Activated CD8-positive, alpha-beta memory T cell treated with anti-CD3 and anti-CD28 coated beads, Interleukin-2, amount 10 ng/mL, durations not matched to agents 7 days and 5 days (primary cell): ENCODE results near the gene NEMP2. TPM values are rescaled to one million over a fixed set of nuclear protein-coding genes. Genes with fewer than 3 reads are reported as not detected.

Source experiments
- ATAC-seq: fragments of 150-1000 bp; cut with Tn5 transposase; one replicate; pipeline ENCODE4 v1.10.0; 2021; ENCODE audit warnings: moderate library complexity
- CTCF ChIA-PET: fragments of 350-600 bp; sonication (Branson Sonifier 250); formaldehyde crosslinking; loops from one replicate; lab custom pipeline; 2021; ENCODE audit warnings: antibody characterized with exemption; lab: Charles Lee
- DNase-seq: peaks from one replicate; pipeline ENCODE4 v3.0.0-alpha.2; 2020
- H3K27ac Mint-ChIP-seq: one replicate; pipeline ENCODE4 v1.8.0; 2021; ENCODE audit warnings: mild to moderate bottlenecking, mixed read lengths
- H3K27me3 Mint-ChIP-seq: one replicate; pipeline ENCODE4 v1.8.0; 2021; ENCODE audit warnings: mixed read lengths
- H3K36me3 Mint-ChIP-seq: one replicate; pipeline ENCODE4 v1.8.0; 2021; ENCODE audit warnings: mild to moderate bottlenecking, mixed read lengths
- H3K4me1 Mint-ChIP-seq: one replicate; pipeline ENCODE4 v1.8.0; 2021; ENCODE audit warnings: mixed read lengths
- H3K4me3 Mint-ChIP-seq: one replicate; pipeline ENCODE4 v1.8.0; 2021; ENCODE audit warnings: mild to moderate bottlenecking, moderate library complexity, mixed read lengths
- H3K9me3 Mint-ChIP-seq: one replicate; pipeline ENCODE4 v1.8.0; 2022; ENCODE audit warnings: low read depth, mixed read lengths
- total RNA-seq, 2 experiments: library from RNA; stranded (reverse); gene quantifications; one replicate each; pipeline ENCODE4 v1.2.3, GENCODE V29; 2021

NEMP2 gene
- total RNA-seq, 2 experiments from 2014 or later, result 12.9 to 17.4 TPM

DNA sequence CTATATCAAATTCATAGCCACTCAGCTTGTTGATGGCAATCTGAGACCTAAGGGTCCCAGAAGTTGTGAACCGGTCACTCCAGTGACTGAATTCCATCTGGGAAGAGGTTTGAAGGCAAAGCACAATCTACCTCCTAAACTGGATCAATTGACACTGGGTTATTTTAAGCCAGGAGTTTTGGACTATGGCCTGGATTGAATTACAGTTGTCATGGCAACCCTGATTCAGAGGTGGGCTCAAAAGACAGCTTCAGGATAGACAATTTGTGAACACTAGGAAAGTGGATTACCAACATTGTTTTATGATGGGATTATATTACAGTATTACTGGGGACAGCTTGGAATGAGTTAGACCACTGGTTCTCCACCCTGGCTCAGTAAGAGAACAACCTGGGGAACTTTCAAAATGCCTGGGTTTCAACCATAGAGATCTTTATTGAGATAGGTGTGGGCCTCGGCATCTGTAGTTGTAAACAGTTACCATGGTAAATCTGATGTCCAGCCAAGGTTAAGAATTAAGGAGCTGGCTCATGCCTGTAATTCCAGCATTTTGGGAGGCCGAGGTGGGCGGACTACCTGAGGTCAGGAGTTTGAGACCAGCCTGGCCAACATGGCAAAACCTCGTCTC is 67.6 kb downstream of the NEMP2 start:
- DNase-seq, result no peak
- Mint-ChIP-seq H3K27ac (no peak overlapping the region), H3K4me3 (no peak overlapping the region), H3K36me3 (peaks cover 54% of the 10 kb centered on the region), H3K27me3 (no peaks in the 10 kb centered on the region), H3K9me3 (peaks cover 2% of the 10 kb centered on the region), H3K4me1 (peaks cover 19% of the 10 kb centered on the region)
- no peak for ATAC-seq
- CTCF ChIA-PET, result interaction anchor here (1.2 kb wide), 1 partner anchor 16 kb away, joined by 3 read pairs; no protein-coding TSS in a partner anchor

DNA sequence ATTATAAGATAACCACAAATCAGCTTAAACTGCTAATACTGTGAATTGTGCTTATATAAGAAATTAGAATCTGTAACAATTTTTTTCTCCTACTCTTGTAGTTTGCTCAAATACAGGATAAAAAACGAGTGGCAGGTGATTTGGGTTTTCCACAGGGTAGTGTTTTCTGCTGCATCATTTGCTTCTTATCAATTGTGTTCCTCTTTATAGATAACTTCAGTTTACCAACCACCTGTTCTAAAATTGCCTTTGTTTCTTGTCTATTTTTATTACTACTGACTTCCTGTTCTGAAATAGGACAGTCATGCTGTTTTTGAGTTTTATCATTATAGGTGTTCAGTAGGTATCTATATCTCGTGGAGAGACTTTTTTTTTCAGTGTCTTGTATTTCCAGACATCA is 69.5 kb downstream of the NEMP2 start:
- no peak overlapping the region for H3K4me3 Mint-ChIP-seq
- CTCF ChIA-PET, result no interaction called here
- peaks cover 42% of the 10 kb centered on the region for H3K36me3 Mint-ChIP-seq
- no peaks in the 10 kb centered on the region for H3K9me3 Mint-ChIP-seq
- peaks cover 20% of the 10 kb centered on the region for H3K4me1 Mint-ChIP-seq
- no peak for DNase-seq
- no peak for ATAC-seq
- H3K27me3 Mint-ChIP-seq, result no peaks in the 10 kb centered on the region
- H3K27ac Mint-ChIP-seq, result no peak overlapping the region

DNA sequence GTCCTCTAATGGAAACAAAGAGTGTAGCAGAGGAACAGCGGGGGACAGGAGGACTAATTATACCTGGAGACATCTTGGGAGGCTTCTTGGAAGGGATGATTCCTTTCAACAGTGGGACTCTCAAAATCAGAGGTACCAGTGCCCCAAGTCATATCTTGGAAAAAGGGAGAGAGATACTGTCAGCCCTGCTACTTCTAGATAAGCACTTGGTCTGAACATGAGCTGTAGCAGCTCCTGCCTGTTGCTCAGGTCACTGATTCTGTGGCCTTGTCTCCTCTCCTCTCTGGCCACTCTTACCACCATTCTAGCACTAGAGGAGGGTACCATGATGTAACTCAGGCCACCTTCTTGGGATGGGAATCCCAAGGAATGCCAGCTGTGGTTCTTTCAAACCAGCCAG is 71.9 kb downstream of the NEMP2 start:
- CTCF ChIA-PET, result no interaction called here
- peaks cover 13% of the 10 kb centered on the region for H3K4me1 Mint-ChIP-seq
- no peak overlapping the region for H3K27ac Mint-ChIP-seq
- peaks cover 39% of the 10 kb centered on the region for H3K36me3 Mint-ChIP-seq
- no peaks in the 10 kb centered on the region for H3K9me3 Mint-ChIP-seq
- DNase-seq (no peak), ATAC-seq (no peak)
- no peak overlapping the region for H3K4me3 Mint-ChIP-seq
- no peaks in the 10 kb centered on the region for H3K27me3 Mint-ChIP-seq

DNA sequence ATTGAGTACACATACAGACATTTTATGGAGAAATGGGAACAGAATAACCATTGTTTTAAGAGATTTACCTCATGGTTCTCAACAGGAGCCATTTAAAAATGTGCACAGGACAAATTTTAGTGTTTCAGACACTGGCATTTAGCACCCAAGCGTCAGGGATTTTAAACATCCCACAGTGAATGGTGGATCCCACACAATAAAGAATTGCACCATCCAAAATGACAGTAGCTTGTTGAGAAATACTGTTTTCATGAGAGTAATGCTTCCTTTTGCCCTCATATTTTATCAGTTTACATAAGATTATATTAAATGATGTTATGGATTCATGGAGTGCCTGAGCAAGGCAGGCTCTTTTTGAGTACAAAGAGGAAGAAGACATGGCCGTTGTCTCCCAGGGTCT is 72.3 kb downstream of the NEMP2 start:
- CTCF ChIA-PET, result no interaction called here
- Mint-ChIP-seq H3K36me3 (peaks cover 42% of the 10 kb centered on the region), H3K9me3 (no peaks in the 10 kb centered on the region), H3K4me3 (no peak overlapping the region), H3K4me1 (peaks cover 12% of the 10 kb centered on the region), H3K27ac (no peak overlapping the region), H3K27me3 (no peaks in the 10 kb centered on the region)
- DNase-seq (no peak), ATAC-seq (no peak)

DNA sequence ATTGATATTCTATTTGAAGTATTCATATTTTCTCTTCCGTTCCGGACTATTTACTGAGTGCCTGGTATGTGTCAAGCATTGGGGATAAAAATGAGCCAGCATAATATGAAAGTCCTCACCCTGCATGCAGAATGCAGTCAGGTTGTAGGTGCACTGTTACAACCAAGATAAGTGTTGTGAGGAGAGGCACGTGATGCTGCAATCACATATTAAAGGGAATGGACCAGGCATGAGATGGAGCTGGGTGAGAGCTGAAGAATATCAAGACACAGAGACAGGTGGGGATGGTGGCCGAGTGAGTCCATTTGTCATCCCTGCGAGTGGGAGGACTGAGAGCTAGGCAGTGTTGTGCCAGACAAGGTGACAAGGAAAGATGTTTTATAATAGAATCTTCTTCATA is 74.0 kb downstream of the NEMP2 start:
- CTCF ChIA-PET, result interaction anchor here (1.1 kb wide), 1 partner anchor 15 kb away, joined by 3 read pairs; no protein-coding TSS in a partner anchor
- H3K4me1 Mint-ChIP-seq, result peaks cover 6% of the 10 kb centered on the region
- H3K9me3 Mint-ChIP-seq, result no peaks in the 10 kb centered on the region
- no peak overlapping the region for H3K27ac Mint-ChIP-seq
- no peak for DNase-seq
- no peak for ATAC-seq
- no peak overlapping the region for H3K4me3 Mint-ChIP-seq
- no peaks in the 10 kb centered on the region for H3K27me3 Mint-ChIP-seq
- peaks cover 44% of the 10 kb centered on the region for H3K36me3 Mint-ChIP-seq

DNA sequence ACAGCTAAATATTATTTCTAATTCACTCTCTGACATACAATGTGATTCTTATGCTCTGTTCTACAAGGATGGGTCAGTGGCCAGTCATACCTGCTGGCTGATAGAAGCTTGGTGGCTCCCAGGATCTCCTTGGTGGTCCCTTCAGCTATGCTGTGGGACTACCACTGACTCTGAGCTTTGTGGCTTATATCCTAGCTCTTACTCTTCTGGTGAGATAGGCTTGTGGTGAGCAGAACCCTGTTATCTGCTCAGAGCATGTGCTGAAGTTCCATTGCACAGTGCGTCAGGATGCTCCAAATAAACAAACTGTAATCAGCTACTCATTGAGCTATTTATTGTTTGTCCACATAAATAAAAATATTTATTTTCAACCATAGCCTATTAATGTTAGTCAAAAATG is 74.6 kb downstream of the NEMP2 start:
- Mint-ChIP-seq H3K4me3 (no peak overlapping the region), H3K27ac (no peak overlapping the region), H3K9me3 (no peaks in the 10 kb centered on the region), H3K27me3 (no peaks in the 10 kb centered on the region), H3K4me1 (peaks cover 3% of the 10 kb centered on the region), H3K36me3 (peaks cover 44% of the 10 kb centered on the region)
- CTCF ChIA-PET, result interaction anchor here (1.1 kb wide), 1 partner anchor 14 kb away, joined by 3 read pairs; no protein-coding TSS in a partner anchor
- ATAC-seq, result no peak
- DNase-seq, result no peak

DNA sequence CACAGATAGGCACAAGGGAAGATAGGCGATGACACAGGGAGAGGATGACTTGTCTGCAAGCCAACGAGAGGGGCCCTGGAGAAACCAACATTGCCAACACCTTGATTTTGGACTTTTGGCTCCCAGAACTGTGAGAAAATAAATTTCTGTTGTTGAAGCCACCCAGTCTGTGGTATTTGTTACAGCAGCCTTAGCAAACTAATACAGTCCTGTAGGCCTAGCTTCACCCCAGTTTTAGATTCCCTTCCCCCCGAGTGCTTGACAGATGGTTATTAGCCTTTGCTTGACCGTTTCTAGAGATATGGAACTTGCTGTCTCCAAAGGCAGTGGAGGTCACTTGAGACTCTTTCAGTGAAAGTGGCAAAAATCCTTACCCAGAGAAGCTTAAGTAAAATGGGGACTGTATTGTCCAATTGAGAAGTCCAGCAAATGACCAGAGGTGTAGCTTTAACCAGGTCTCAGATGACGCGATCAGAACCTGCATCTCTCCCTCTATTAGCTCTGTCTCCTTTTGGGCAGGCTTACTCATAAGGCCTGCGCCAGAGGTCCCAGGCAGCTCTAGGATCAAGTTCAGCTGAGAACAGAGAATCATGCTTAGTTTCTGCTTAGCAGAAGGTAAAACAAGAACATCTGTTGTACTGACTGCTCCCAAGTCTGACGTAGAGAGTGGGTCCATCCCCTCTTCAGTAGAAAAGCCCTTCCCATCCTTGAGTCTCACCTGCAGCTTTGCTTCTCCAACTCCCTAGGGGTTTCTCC is 76.0 kb downstream of the NEMP2 start:
- H3K9me3 Mint-ChIP-seq, result no peaks in the 10 kb centered on the region
- CTCF ChIA-PET, result interaction anchor here (1.0 kb wide), 1 partner anchor 26 kb away, joined by 3 read pairs; no protein-coding TSS in a partner anchor
- no peak overlapping the region for H3K4me3 Mint-ChIP-seq
- H3K36me3 Mint-ChIP-seq, result peaks cover 47% of the 10 kb centered on the region
- H3K4me1 Mint-ChIP-seq, result peaks cover 3% of the 10 kb centered on the region
- no peaks in the 10 kb centered on the region for H3K27me3 Mint-ChIP-seq
- no peak overlapping the region for H3K27ac Mint-ChIP-seq
- DNase-seq (no peak), ATAC-seq (no peak)

DNA sequence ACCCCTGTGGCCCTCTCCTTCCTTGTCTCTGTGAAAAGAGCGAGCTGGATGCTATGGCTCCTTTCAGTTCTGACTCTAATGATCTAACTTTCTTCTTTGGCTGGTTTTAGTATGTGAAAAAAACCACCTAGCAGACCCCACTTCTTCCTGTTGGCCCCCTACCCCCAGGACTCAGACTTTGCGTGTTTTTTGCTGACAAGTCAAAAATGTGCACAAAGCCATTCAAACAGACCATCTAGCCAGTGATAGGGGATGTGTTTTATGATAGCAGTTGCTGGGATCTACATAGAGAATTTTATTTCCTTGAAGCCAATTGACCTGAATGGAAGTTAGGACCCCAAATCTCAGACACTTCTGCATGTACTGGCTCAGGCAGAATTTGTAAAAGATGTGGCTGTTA is 77.3 kb downstream of the NEMP2 start:
- no peaks in the 10 kb centered on the region for H3K27me3 Mint-ChIP-seq
- DNase-seq, result no peak
- no peak overlapping the region for H3K27ac Mint-ChIP-seq
- H3K4me3 Mint-ChIP-seq, result no peak overlapping the region
- H3K36me3 Mint-ChIP-seq, result peaks cover 49% of the 10 kb centered on the region
- ATAC-seq, result no peak
- H3K9me3 Mint-ChIP-seq, result no peaks in the 10 kb centered on the region
- CTCF ChIA-PET, result interaction anchor here (0.9 kb wide), 1 partner anchor 11 kb away, joined by 3 read pairs; no protein-coding TSS in a partner anchor
- peaks cover 7% of the 10 kb centered on the region for H3K4me1 Mint-ChIP-seq

DNA sequence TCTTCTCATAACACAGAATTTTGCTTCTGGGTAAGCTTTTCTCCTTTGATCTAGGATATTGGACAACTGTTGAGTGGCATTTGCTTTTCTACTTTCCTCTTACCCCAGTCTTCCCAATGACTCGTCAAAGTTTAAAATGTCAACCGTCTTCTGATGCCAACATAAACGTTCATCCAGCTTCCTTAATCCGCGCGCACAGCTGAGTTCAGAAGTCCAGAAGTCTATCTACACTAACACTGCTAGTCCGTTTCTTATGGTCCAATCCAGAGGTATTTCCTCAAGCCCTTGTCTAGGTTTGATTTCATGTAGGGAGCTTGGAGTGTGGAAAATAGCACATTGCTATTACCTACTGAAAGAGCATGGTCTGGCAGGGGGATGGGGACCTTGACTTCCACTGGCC is 77.7 kb downstream of the NEMP2 start:
- CTCF ChIA-PET, result interaction anchor here (0.9 kb wide), 1 partner anchor 11 kb away, joined by 3 read pairs; no protein-coding TSS in a partner anchor
- H3K36me3 Mint-ChIP-seq, result peaks cover 48% of the 10 kb centered on the region
- H3K4me3 Mint-ChIP-seq, result no peak overlapping the region
- DNase-seq (no peak), ATAC-seq (no peak)
- H3K4me1 Mint-ChIP-seq, result peaks cover 7% of the 10 kb centered on the region
- no peaks in the 10 kb centered on the region for H3K9me3 Mint-ChIP-seq
- H3K27ac Mint-ChIP-seq, result no peak overlapping the region
- no peaks in the 10 kb centered on the region for H3K27me3 Mint-ChIP-seq

DNA sequence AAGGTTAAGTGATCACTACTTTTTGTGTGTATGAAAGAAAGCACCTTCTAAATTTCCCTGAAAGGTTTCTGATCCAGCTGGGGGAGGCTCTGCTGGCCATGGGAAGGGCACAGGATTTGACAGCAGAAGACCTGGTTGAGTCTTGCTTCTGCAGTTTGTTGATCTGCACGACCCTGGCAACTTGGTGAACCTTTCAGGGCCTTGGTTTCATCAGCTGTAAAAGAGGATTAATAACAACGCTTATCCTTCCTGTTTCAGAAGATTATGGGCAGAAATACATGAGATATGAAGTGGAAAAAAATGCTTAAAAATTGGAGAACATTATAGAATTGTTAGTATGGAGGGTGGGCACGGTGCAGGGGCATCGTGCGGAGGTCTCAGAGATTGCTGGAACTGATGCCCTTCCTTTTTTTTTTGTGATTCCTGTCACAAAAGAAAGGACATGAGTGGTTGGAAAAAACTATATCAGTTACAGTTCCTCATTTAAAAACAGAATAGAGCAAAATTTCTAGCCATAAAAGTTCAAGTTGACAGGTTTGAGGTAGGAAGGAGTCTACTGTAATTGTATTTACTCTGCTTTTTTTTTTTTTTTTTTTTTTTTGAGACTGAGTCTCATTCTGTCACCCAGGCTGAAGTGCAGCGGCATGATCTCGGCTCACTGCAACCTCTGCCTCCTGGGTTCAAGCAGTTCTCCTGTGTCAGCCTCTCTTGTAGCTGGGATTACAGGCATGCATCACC is 79.0 kb downstream of the NEMP2 start:
- H3K27ac Mint-ChIP-seq, result no peak overlapping the region
- H3K4me1 Mint-ChIP-seq, result peaks cover 17% of the 10 kb centered on the region
- CTCF ChIA-PET, result interaction anchor here (0.7 kb wide), 1 partner anchor 270 kb away, joined by 3 read pairs; no protein-coding TSS in a partner anchor
- no peaks in the 10 kb centered on the region for H3K27me3 Mint-ChIP-seq
- H3K9me3 Mint-ChIP-seq, result no peaks in the 10 kb centered on the region
- peaks cover 55% of the 10 kb centered on the region for H3K36me3 Mint-ChIP-seq
- no peak overlapping the region for H3K4me3 Mint-ChIP-seq
- ATAC-seq (no peak), DNase-seq (no peak)

DNA sequence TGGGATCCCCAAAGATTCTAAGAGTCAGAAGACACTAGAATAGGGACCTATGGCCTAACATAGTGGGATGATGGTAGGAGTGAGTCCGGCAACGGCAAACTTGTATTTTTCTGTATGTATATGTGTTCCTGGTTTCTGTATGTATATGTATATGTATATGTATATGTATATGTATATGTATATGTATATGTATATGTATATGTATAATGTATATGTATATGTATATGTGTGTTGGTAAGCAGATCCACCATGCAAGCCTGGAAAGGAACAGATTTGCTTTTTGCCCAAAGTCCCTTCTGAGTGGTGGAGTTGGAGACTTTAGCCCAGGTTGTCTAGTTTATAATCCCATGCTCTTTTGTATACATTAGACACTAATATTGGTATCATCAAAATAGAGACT is 79.7 kb downstream of the NEMP2 start:
- Mint-ChIP-seq H3K9me3 (no peaks in the 10 kb centered on the region), H3K27me3 (no peaks in the 10 kb centered on the region), H3K4me1 (peaks cover 15% of the 10 kb centered on the region), H3K36me3 (peaks cover 51% of the 10 kb centered on the region), H3K27ac (no peak overlapping the region), H3K4me3 (no peak overlapping the region)
- no peak for ATAC-seq
- no peak for DNase-seq
- CTCF ChIA-PET, result no interaction called here
